GM21367 (cell line): Measurements from ENCODE around the gene RFNG.

Experiments
- ATAC-seq: cut with Tn5 transposase; IDR thresholded peaks from one replicate; pipeline ENCODE4 v1.9.1; 2021; ENCODE audit not compliant: unreplicated experiment

The RFNG gene, protein sequence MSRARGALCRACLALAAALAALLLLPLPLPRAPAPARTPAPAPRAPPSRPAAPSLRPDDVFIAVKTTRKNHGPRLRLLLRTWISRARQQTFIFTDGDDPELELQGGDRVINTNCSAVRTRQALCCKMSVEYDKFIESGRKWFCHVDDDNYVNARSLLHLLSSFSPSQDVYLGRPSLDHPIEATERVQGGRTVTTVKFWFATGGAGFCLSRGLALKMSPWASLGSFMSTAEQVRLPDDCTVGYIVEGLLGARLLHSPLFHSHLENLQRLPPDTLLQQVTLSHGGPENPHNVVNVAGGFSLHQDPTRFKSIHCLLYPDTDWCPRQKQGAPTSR

DNA sequence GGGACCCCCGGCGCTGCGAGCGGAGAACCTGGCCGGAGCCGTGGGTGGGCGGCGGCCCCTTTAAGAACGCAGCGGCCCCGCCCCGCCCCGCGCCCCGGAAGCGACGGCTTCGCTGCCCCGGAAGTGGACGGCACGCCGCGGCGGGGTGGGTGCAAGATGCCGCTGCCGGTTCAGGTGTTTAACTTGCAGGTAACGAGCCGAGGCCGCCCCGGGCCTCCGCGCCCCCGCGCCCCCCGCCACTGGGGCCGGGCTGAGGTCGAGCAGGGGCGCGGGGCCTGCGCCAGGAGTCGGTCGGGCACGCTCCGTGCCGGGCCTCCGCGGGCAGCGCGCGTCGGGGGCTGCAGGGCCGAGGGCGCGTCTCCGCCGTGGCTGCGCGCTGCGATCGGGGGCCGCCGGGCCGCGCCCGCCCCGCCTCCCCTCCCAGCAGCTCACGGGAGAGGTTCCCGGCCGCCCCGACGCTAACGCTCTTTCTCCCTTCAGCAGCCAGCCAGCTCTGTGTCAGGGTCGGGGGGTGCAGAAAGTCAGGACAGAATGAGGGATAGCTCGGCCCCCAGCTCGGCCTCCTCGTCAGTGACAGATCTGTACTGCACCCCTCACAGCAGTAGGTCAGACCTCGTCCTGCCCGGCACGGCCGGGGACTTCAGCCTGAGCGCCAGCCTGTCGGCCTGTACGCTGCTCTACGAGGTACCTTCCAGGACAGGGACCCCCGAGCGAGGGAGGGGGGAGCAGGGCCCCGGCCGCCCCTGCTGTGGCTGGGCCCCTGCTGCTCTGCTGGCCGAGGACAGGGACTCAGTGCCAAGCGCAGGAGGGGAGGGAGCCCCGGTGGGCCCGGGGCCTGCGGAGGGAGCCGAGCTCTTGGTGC, at the start of gene RFNG, which contains the start of gene GPS1:
TSS of gene RFNG (minus strand) at position 36 of the 862 bp plus-strand sequence. CDS start 45 bp downstream, outside the sequence.
TSS of gene GPS1 (plus strand) at position 123 of the 862 bp plus-strand sequence. CDS start at position 157, 34 bp downstream.
- no peak for ATAC-seq

DNA sequence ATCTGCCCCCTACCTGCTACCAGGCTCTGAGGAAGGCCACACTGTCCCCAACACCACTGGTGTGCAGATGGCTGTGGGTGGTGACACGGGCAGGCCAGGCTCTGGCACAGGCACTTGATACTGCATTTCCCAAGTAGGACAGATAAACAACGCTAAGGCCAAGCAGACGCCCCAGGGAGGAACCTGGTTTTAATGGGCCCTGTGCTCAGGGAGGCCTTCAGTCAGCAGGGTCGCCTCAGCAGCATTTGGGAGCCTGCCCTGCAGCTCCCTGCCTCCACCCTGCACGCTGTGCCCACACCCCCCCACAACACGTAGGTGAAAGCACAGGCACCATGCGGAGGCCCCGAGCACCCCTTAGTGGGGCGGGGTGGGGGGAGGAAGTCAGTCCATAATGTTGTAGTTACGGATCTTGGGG, 49.7 kb upstream of the RFNG start:
- ATAC-seq, result no peak

DNA sequence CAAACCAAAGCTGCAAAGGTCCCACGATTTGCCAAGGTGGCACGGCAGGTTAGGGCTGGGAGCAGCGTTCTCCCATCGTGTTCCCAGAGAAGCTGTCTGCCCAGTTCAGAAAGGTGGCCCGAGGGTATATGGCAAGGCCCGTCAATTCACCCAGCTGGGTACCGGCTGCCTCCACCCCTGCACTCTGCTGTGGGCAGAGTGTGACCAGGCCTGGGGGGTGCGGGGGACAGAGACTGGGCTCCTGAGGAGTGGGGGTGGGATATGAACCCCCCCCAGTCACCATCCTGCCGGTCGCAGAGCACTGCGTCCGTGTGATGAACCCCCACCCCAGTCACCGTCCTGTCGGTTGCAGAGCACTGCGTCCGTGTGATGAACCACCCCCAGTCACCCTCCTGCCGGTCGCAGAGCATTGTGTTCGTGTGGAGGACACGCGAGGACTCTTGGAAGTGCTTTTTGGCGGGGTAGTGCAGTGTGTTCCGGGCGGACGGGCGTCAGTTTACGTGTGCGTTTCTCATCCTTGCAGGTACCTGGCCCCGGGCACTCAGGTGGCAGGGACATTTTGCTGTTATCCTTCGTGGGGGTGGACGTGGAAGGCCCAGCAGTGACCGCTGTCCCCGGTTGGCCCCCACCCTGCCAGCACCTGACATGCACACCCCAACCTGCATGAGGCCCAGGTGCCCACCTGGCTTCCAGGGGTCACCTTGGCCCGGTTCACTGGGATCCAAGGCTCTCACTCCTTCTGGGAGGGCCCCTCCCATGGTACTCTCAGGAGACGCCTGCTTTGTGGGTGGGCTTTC, 49.1 kb upstream of the RFNG start:
- ATAC-seq, result no peak

DNA sequence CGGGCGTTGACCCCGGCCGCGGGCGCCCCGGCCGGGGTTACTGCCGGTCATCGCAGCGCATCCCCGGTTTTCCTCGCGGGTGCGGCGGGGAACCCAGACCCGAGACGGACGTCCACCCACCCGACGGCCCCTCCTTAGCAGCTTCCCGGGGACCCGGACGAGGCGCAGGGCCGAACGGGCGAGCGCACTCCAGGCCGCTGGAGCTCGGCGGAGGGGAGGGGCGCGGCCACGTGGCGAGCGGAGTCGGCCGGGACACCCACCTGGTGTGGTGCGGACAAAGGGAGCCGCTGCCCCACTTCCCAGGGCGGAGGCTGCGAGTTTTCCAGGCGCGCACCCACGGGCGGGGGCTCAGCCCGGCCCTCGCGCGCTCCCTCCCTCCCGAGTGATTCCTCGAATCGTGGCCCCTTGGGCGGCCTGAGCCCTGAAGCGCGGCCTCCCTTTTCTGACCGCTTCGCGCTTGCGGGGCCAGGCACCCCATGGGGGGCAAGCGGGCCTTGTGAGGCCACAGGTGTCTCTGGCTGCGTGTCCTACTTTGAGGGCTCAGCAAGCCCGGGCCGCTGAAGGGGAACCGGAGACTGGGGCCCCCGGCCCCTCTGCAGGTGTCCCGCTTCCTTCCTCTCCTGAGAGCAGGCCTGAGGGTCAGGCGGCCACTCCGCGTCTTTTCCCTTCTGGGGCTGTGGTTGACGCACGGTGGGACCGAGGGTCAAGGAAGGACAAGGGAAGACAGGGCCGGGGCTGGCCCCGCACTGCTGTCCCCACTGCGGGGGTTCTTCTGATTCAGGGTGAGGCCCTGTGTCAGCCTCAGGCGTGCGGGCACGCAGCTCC, 47.5 kb upstream of the RFNG start:
- ATAC-seq, result peak; percentile 5

DNA sequence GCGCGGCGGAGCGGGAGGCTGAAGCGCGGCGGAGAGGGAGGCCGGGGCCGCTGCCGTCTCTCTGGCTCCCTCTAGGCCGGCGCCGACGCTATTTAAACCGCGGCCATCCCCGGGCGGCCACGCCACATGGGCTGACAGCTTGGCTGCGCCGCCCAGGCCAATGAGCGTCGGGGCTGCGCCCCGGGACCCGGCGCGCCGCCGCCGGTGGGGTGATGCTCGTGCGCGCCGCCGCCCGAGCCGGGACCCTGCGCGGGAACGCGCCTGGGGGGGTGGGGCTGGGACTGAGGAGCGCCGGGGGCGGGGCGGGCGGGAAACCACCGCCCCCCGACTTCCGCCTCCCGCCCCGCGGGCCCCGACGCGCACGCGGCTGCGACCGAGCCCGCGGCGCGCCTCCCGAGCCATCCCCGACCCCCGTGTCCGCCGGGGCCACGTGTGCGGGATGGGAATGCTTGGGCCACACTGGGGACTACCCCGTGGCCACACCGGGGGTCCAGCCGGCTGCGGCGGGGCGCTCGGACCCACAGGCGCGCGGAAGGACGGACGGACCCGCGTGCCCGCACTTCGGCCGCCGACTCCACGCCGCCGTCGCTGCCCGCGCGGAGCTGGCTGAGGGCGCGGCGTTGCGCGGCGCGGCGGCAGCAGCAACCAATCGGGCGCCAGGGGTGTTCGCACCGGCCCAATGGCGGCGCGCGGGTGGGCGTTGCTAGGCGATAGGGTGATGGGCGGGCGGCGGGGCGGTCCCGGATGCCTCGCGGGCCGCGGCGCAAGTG, 46.7 kb upstream of the RFNG start, which contains the start of gene FASN:
TSS of gene FASN (minus strand) at position 68 of the 770 bp plus-strand sequence. CDS start 1,791 bp downstream, outside the sequence.
- ATAC-seq, result peak; percentile 51

DNA sequence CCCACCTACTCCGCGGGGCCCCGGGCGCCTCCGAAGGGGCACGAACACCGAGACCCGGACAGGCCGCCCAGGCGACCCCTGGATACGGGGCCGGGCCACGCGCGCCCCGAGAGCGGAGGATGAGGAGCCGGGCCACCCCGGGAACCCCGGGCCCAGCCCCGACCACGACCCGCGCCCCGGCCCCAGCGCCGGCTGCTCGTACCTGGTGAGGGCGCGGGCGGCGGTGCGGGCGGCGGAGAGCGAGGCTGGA, 46.2 kb upstream of the RFNG start:
- no peak for ATAC-seq

DNA sequence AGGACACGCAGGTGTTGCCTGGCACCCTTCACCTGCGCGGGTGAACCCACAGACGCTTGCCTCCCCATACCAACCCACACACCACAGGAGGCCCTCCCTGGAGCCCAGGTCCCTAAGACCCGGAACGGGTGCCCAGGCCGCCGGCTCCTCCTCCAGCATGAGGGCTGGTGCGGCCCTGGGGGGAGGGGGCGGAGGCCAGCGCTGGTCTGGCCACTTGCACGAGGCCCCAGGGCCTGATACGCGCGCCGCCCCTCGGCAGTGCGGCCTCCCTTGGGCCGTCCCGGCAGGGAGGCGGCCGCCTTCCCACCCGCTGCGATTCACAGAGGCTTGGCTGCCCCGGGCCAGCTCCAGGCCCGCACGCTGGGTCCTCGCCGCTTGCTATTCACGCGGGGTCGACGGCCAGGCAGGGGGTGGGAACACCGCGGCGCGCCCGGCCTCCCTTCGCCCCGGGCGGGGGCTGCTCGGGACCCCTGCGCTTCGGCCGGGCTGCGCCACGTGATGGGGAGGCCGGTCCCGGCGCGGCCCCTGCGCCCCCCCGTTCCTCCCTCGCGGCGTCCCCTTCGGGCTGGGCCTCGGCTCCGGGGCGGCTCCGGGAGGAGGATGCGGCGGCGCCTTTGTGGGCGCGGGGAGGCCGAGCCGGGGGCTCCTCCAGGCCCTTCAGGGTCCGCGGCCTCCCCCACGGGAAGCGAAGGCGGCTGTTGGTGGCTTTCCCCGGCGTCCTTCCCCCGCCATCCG, 45.7 kb upstream of the RFNG start:
- no peak for ATAC-seq

DNA sequence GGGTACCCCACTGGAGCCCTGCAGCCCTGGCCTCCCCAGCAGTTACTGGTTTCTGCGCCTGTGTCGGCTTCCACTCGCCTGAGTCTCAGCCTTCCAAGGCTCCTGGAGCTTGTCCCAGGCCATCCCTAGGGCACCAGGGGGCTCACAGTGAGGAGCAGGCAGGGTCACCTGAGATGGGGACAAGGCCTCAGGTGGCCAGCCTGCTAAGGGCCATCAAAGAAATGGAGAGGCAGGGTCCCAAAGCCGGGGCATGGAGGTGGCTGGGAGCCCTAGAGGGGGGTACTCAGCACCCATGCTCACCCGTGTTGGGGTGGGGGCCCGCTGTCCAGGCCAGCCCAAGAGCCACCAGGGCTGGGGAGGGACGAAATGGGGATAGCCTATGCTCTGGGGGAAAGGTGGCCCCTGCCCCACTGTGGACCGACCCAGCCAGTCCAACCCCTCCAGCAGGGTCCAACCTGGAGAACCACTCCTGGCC, 45.1 kb upstream of the RFNG start:
- ATAC-seq, result no peak

DNA sequence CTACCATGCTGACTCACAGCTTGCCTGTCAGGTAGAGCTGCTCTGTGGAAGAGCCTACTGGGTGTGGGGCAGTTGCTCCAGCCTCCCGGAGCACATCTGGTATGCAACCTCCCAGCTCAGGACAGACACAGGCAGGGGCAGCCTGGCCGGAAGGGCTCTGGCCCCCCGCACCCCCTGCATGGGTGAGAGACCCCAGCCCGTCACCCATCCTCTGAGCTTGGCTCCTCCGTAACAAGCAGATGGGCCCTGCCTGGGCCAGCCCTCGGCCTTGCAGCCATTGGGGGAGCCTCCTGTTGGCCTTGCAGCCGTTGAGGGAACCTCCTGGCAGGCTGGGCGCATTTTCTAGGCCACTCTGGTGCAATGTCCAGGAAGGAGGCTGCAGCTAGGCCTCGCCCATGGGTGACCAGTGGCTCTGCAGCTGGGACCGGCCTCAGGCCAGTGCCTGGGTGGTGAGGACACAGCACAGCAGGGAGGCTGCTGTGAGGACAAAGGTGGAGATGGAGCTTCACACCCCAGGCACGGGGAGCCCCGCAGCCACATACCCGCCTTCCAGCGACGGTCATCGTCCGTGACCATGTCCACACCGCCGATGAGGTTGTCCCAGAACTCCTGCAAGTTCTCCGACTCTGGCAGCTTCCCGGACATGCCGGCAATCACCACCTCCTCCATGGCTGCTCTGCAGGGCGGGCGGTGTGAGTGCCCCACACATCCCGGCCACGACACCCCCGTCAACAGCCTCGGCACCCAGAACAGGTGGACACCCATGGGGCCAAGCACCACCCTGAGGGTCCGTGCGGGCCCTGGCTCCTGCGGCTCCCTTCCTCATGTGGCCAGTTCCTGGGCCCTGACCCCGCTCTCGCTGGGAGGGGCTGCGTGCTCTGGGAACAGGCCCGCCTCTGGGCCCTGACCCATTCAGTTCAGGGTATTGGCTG, 44.4 kb upstream of the RFNG start:
- ATAC-seq, result no peak

DNA sequence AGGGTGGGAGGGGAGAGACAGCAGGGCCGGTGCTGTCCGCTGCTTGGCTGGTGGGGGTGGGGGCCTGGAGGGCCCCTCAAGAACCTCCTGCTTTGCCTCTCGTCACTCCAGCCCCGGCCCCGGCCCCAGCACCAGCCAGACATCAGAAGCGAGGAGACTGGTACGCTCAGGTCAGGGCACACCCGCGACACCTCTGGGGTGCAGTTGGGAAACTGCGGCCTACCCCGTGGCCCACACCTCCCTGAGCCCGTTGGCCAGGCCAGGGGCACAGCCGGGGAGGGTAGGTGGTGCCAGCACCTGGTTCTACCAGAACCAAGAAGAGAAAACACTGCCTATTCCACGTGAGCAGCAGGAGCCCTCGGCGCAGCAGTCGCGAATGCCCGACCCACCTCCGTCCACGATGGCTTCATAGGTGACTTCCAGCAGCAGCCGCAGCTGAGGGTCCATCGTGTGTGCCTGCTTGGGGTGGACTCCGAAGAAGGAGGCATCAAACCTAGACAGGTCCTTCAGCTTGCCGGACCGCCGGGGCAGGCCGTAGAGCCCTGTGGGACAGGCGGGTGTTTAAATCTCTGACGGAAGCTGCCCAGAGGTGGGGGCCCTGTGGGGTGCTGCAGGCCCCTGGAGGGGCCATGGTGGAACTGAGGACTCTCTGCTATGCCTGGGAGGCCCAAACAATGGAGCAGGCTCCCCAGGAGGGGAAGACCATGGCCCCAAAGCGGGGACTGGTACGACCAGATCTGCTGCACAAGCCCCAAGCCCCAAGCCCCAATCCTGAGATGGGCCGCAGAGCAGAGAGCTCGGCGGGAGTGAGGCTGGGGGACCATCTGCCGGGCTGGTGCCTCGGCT, 43.5 kb upstream of the RFNG start:
- no peak for ATAC-seq

DNA sequence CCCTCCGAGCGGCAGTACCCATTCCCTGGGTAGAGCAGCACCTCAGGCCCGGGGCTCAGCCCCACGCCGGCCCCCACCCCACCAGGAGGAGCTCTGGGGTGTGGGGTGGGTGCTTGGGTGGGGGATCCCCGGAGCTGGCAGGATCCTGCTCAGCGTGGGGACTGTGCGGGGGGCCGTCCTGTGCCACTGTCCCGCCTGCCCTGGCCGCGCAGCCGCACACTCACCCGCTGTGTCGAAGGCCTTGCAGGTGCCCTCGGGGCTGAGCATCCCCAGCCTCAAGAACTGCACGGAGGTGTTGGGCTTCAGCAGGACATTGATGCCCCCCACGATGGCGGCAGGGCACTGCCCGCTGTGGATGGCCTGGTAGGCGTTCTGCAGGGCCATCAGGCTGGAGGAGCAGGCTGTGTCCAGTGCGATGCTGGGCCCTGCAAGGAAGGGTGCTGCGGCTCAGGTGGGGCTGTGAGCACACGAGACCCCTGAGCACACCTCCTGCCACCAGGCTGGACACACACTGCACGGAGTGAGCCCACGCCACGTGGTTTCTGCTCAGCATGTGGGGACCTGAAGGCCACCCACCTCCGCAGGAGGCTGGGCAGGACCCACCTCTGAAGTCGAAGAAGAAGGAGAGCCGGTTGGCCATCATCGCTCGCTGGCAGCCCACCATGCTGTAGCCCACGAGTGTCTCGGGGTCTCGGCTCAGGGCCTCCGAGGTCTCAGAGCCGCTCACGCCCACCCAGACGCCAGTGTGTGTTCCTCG, 41.6 kb upstream of the RFNG start:
- no peak for ATAC-seq

DNA sequence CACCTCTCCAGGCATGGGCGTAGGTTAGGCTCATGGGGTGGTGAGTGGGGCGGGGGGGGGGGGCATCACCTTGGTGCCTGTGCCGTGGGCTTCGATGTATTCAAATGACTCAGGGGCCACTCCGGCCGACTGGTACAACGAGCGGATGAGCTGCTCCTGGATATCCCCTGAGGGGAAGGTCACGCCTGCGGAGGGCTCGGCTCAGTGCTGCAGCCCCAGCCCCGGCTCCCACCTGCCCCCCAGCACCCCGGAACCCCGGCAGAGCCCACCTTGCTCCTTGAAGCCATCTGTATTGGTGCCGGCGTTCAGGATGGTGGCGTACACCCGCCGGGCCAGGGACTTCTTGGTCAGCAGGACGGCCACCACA, 41.0 kb upstream of the RFNG start:
- ATAC-seq, result no peak

DNA sequence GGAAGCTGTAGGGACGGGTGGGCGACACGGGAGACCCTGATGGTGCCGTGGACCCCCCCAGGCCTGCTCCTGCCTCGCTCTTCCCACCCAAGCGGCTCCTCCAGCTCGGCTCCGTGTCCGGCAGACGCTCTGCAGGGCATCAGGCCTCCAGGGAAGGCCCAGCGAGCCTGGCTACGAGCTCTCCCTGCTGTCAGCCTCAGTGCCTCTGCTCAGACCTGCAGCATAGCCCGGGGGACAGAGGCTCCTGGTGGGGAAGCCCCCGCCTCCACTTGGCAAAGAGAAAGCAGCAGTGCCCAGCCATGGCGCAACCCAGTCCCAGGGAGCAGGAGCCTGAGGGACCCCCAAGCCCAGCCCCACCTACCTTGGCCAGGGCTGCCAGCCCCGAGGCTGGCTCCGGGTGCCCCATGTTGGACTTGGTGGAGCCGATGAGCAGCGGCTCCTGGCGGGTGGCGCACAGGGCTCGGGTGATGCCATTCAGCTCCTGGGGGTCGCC, 40.5 kb upstream of the RFNG start:
- no peak for ATAC-seq

DNA sequence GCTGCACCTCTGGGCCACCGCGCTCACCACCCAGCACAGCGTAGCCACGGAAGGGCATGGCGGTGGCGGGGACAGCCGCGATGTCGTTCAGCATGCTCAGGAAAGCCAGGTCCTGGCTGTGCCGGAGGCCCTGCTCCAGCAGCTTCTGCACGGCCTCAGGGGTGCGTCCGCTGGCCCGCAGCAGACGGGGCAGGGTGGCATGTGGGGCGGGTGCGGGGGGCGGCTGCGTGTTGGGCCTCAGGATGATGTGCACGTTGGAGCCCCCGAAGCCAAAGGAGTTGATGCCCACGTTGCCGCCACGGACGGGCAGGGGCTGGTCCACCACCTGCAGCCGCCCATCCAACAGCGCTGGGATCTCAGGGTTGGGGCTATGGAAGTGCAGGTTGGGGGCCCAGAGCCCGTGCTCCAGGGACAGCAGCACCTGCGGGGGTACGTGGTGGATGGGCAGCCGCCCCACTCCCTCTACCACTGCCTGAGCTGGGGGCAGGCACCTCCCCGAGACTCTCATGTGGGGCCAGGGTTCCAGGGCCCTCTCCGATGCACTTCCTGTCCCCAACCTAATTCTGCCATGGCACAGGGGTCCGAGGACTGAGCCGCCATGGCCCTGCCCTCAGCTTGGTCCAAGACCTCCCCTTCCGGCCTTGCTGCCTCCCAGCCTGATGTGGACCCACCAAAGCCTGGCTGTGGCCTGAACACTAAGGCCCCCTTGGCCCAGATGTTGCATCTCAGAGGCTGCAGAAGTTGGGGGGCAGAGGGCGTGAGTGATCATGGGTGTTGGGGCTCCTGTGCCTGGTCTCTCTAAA, 39.9 kb upstream of the RFNG start:
- no peak for ATAC-seq

DNA sequence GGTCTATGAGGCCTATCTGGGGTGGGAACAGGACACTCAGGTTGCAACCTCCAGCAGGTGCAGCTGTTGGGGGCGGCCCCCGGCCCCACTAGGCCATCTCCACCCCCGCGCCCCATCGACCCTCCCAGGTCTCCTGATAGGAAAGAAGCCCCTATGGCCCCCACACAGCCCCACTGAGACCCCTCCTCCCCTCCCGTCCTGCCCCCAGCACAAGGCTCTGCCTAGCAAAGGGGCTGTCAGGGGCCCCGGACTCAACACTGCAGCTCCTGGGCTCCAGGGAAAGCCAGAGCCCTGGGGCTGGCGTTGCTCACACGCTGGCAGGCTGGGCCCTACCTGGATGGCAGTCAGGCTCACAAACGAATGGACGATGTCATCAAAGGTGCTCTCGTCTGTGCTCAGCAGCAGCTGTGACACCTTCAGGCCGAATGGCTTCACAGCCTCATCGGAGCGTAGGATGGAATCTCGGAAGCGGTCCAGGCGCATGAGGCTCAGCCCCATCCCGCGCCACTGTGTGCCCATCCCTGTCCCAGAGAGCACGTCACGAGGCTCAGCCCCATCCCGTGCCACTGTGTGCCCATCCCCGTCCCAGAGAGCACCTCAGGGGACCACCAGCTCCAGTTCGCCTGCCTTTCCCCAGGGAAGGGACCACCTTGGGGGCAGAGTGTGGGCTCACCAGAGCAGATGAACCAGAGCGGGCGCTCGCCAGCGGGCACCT, 39.1 kb upstream of the RFNG start:
- no peak for ATAC-seq
